Myocyte (in vitro differentiated cells): ENCODE results near the gene C9orf50. TPM values are rescaled to one million over a fixed set of nuclear protein-coding genes. Genes with fewer than 3 reads are reported as not detected.
"Not testable (repeated sequence)": the region's sequence is repeated elsewhere in the genome, so short reads cannot be mapped to it uniquely, and the experiment has no call there.

Source experiments
- DNase-seq: peaks from one replicate; pipeline ENCODE4 v3.0.0-alpha.2; 2012; ENCODE audit warnings: low read depth
- total RNA-seq: library from RNA; depleted of rRNA; stranded (reverse); fragments of >200 nt; gene quantifications from 2 replicates; pipeline ENCODE4 v1.2.3, GENCODE V29; 2014

C9orf50 gene
- total RNA-seq, 1 donor from 2014 or later: not detected

GRCh38 chr9:129648092-129648763 is 27.3 kb upstream of the C9orf50 start:
- no peak for DNase-seq

GRCh38 chr9:129647635-129648034 is 26.7 kb upstream of the C9orf50 start:
- DNase-seq: no peak

- DNase-seq: no peak
Measured at GRCh38 chr9:129646654-129647053, 25.8 kb upstream of the C9orf50 start.

GRCh38 chr9:129646252-129646651 is 25.4 kb upstream of the C9orf50 start:
- no peak for DNase-seq

GRCh38 chr9:129644902-129645301 is 24.0 kb upstream of the C9orf50 start:
- DNase-seq: no peak

GRCh38 chr9:129644365-129644764 is 23.5 kb upstream of the C9orf50 start:
- DNase-seq: no peak

GRCh38 chr9:129643706-129644105 is 22.8 kb upstream of the C9orf50 start:
- no peak for DNase-seq

GRCh38 chr9:129641750-129642585 is 21.1 kb upstream of the C9orf50 start, which contains the start of gene ASB6:
Gene ASB6, minus strand, starts transcription at chr9:129642151. Its CDS starts 152 bp downstream, at chr9:129641999.
- DNase-seq: peak; percentile 95

GRCh38 chr9:129640871-129641749 is 20.2 kb upstream of the C9orf50 start:
- DNase-seq: no peak

GRCh38 chr9:129640086-129640870 is 19.4 kb upstream of the C9orf50 start:
- DNase-seq: no peak

- DNase-seq: no peak
Measured at GRCh38 chr9:129639756-129640085, 18.8 kb upstream of the C9orf50 start.

- no peak for DNase-seq
Measured at GRCh38 chr9:129639034-129639630, 18.2 kb upstream of the C9orf50 start.

- no peak for DNase-seq
Measured at GRCh38 chr9:129637673-129638439, 17.0 kb upstream of the C9orf50 start.

- no peak for DNase-seq
Measured at GRCh38 chr9:129637102-129637501, 16.2 kb upstream of the C9orf50 start.

- not testable (repeated sequence) for DNase-seq
Measured at GRCh38 chr9:129636343-129636742, 15.4 kb upstream of the C9orf50 start.

- no peak for DNase-seq
Measured at GRCh38 chr9:129635099-129636065, 14.5 kb upstream of the C9orf50 start.

- no peak for DNase-seq
Measured at GRCh38 chr9:129633848-129634247, 12.9 kb upstream of the C9orf50 start.

GRCh38 chr9:129633207-129633606 is 12.3 kb upstream of the C9orf50 start:
- no peak for DNase-seq
